Amniotic epithelial cell (primary cell): ENCODE results near the gene C4orf33.

Experiments used
- DNase-seq: peaks from one replicate; pipeline ENCODE4 v3.0.0-alpha.2; 2010; ENCODE audit warnings: low read depth

Gene C4orf33

GRCh38 chr4:129129143-129129542, 33.2 kb downstream of the C4orf33 start:
- DNase-seq = no peak

GRCh38 chr4:129131343-129131742, 35.4 kb downstream of the C4orf33 start:
- DNase-seq = no peak

- no peak for DNase-seq
Measured at GRCh38 chr4:129136433-129136832, 40.5 kb downstream of the C4orf33 start.

- DNase-seq = no peak
Measured at GRCh38 chr4:129138810-129139496, 43.0 kb downstream of the C4orf33 start.

GRCh38 chr4:129140521-129140920, 44.6 kb downstream of the C4orf33 start:
- DNase-seq = no peak

DNA sequence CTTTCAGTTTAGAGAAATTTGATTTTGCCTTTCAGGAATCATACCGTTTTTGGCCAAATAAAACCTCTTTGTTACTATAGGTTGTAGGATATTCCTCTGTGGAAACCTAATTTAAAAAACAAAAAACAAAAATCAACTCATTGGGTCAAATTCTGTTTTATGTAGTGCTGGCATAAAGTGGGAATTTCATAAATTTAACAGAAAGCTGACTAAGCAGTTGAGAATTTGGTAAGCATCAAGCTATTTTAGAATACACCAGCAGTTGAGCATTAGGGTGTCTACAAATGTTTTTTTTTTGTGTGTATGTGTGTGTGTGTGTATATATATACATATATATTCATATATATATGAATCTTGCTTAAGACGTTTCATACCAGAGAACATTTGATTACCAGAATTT, 47.4 kb downstream of the C4orf33 start:
- DNase-seq = no peak

- no peak for DNase-seq
Measured at GRCh38 chr4:129144755-129145206, 48.8 kb downstream of the C4orf33 start.

DNA sequence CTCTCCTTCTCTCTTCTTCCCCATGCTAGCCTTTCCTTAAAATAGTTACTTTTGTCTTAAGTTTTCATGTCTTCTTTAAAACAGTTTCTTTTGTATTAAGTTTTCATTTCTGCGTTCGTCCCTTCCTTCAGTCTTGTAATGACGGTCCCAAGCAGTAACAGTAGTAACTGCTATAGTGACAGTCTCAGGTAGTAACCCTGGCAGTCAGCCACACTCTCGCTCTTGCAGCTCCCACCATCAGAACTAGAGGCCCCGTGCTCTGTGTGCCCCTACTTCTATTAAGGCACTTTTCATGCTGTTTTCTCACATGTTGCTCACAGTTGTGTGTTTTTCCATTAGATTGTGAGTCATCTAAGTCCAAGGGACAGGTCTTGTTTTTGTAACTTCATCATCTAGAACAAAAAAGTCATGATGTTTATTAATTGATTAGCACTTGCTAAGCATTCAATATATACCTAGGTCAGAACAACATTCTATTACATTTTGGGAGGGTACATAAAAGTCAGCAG, 49.3 kb downstream of the C4orf33 start:
- no peak for DNase-seq

DNA sequence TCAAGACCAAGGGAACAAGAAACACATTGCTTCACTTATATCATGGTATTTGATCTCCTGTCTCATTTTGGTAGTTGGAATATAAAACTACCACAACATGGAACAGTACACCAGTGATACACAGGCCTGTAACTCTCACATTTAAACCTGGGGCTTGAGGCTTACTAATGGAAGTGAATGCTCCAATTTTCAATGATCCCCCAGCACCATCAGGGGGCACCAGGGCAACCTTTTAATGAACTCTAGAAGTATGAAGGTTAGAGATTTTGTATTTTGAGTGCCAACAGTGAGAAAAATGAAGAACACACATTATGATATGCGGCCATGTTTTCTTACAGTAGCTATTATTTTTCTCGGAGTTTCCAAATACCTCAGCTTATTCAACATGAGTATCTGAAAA, 50.7 kb downstream of the C4orf33 start:
- DNase-seq = no peak

GRCh38 chr4:129148892-129149291, 52.9 kb downstream of the C4orf33 start:
- DNase-seq = no peak

DNA sequence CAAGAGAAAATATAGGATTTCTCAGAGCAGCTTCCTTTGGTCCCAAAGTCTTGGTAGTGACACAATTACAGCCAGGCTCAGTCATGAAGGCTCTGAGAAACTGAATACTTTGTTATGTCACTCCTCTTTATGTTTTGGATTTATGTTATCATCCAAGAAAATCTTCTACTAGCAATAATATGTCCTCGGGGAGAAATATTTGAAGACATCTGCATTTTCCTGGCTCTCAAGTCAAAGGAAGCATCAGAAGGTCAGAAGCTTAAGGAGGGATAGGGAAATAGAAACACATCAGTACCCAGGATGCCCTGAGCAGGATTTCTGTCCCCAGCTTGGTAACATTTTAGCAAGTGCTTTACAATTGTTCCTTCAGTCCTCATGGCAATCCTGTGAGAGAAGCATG, 54.0 kb downstream of the C4orf33 start:
- DNase-seq = no peak

- no peak for DNase-seq
Measured at GRCh38 chr4:129152350-129152749, 56.4 kb downstream of the C4orf33 start.

DNA sequence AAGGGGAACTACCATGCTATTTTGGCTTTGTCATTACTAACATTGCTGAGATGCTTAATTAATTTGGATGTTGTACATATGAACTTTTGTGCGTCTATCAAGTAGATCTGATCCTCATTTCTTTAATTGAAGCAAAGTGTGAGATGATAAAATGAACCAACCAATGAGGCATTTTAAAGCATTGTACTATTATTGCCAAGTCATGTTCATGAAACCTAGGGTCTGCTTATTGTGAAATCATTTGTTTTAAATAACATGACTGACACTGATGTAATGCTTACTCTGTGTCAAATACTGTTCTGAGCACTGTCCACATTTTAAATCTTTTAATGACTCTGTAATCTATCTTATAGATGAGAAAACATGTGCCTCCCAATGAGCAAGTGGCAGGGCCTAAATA, 57.7 kb downstream of the C4orf33 start:
- no peak for DNase-seq

GRCh38 chr4:129162450-129162849, 66.5 kb downstream of the C4orf33 start:
- no peak for DNase-seq

- DNase-seq = no peak
Measured at GRCh38 chr4:129163427-129163826, 67.5 kb downstream of the C4orf33 start.

DNA sequence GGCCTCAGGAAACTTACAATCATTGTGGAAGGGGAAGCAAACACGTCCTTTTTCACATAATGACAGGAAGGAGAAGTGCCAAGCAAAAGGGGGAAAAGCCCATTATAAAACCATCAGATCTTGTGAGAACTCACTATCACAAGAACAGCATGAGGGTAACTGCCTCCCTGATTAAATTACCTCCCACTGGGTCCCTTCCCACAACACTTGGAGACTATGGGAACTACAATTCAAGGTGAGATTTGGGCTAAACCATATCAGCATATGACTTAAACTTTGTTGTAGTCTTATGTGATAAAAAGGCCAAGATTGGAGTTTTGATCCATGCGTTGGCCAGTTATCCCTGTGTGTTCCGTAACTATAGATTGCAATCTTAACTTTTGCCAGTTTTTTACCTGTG, 68.3 kb downstream of the C4orf33 start:
- DNase-seq = no peak
